Duodenal mucosa (tissue), 2 donors: ENCODE data around the gene RIMKLA.
A peak's percentile ranks its signal among the peaks of the same experiment; 100 is the strongest.

Source experiments
- H3K27ac ChIP-seq: one replicate; pipeline ENCODE4 v1.7.0; 2013; ENCODE audit warnings: low read depth, low read length
- H3K27me3 ChIP-seq, 2 donors: one replicate each; pipeline ENCODE4 v1.7.0; 2013; ENCODE audit warnings: low read length in 2 of 2, control low read depth in 1 of 2; ENCODE audit not compliant: insufficient read depth in 2 of 2, control insufficient read depth in 1 of 2
- H3K36me3 ChIP-seq, 2 donors: one replicate each; pipeline ENCODE4 v1.7.0; 2013; ENCODE audit warnings: low read length in 2 of 2, control low read depth in 1 of 2; ENCODE audit not compliant: insufficient read depth in 2 of 2, control insufficient read depth in 1 of 2
- H3K4me1 ChIP-seq, 2 donors: one replicate each; pipeline ENCODE4 v1.7.0; 2013; ENCODE audit warnings: low read length in 2 of 2, control low read depth in 1 of 2; ENCODE audit not compliant: insufficient read depth in 2 of 2, control insufficient read depth in 1 of 2
- H3K4me3 ChIP-seq, 2 donors: one replicate each; pipeline ENCODE4 v1.7.0; 2013; ENCODE audit warnings: low read length in 2 of 2, low read depth in 1 of 2
- H3K9ac ChIP-seq, 2 donors: one replicate each; pipeline ENCODE4 v1.7.0; 2013; ENCODE audit warnings: low read length in 2 of 2, low read depth in 1 of 2
- H3K9me3 ChIP-seq, 2 donors: one replicate each; pipeline ENCODE4 v1.7.0; 2013; ENCODE audit warnings: low read length in 2 of 2, control low read depth in 1 of 2; ENCODE audit not compliant: control insufficient read depth in 1 of 2

RIMKLA gene

GRCh38 chr1:42380586-42381279 lies at the start of gene RIMKLA:
Gene RIMKLA (plus strand): TSS chr1:42380792. CDS start chr1:42380935, 143 bp downstream.
- peaks cover 9% of the 10 kb centered on the region in 2 donors for H3K4me1 ChIP-seq
- peak within 1 kb of the TSS; percentile 61 to 77 for H3K4me3 ChIP-seq
- no peaks in the 10 kb centered on the region for H3K9me3 ChIP-seq
- H3K36me3 ChIP-seq, result no peaks in the 10 kb centered on the region
- peak within 1 kb of the TSS in 1 of 2 donors; percentile 45 for H3K9ac ChIP-seq
- H3K27me3 ChIP-seq, result peaks cover 0 to 13% of the 10 kb centered on the region in 2 donors
- no peak within 1 kb of the TSS for H3K27ac ChIP-seq

- Histone ChIP-seq H3K36me3 (no peaks in the 10 kb centered on the region), H3K9me3 (no peaks in the 10 kb centered on the region), H3K4me3 (no peak overlapping the region), H3K27me3 (no peaks in the 10 kb centered on the region), H3K27ac (no peak overlapping the region), H3K4me1 (peaks cover 16 to 20% of the 10 kb centered on the region in 2 donors), H3K9ac (no peak overlapping the region)
Measured at GRCh38 chr1:42332877-42333276, 47.7 kb upstream of the RIMKLA start.

GRCh38 chr1:42333662-42334239 lies 46.8 kb upstream of the RIMKLA start:
- peak overlapping the region; percentile 92 to 98 for H3K9ac ChIP-seq
- H3K36me3 ChIP-seq, result no peaks in the 10 kb centered on the region
- H3K27ac ChIP-seq, result no peak overlapping the region
- H3K4me1 ChIP-seq, result peaks cover 16 to 20% of the 10 kb centered on the region in 2 donors
- H3K4me3 ChIP-seq, result peak overlapping the region; percentile 92 to 93
- no peaks in the 10 kb centered on the region for H3K9me3 ChIP-seq
- no peaks in the 10 kb centered on the region for H3K27me3 ChIP-seq

- no peaks in the 10 kb centered on the region for H3K36me3 ChIP-seq
- no peaks in the 10 kb centered on the region for H3K27me3 ChIP-seq
- peak overlapping the region; percentile 92 to 98 for H3K9ac ChIP-seq
- no peaks in the 10 kb centered on the region for H3K9me3 ChIP-seq
- peaks cover 16 to 22% of the 10 kb centered on the region in 2 donors for H3K4me1 ChIP-seq
- H3K4me3 ChIP-seq, result peak overlapping the region; percentile 92 to 93
- H3K27ac ChIP-seq, result peak overlapping the region; percentile 98
Measured at GRCh38 chr1:42334240-42335049, 46.1 kb upstream of the RIMKLA start.

GRCh38 chr1:42335050-42335808 lies 45.4 kb upstream of the RIMKLA start, which contains the start of gene FOXJ3:
Gene FOXJ3 (minus strand): TSS chr1:42335235. CDS start chr1:42311093, 24,142 bp downstream.
- Histone ChIP-seq H3K4me3 (peak within 1 kb of the TSS; percentile 92 to 93), H3K27ac (peak within 1 kb of the TSS; percentile 98), H3K9ac (peak within 1 kb of the TSS; percentile 92 to 98), H3K4me1 (peaks cover 16 to 29% of the 10 kb centered on the region in 2 donors), H3K9me3 (no peaks in the 10 kb centered on the region), H3K36me3 (no peaks in the 10 kb centered on the region), H3K27me3 (no peaks in the 10 kb centered on the region)

- no peaks in the 10 kb centered on the region for H3K27me3 ChIP-seq
- peak overlapping the region; percentile 92 to 93 for H3K4me3 ChIP-seq
- H3K9me3 ChIP-seq, result no peaks in the 10 kb centered on the region
- no peaks in the 10 kb centered on the region for H3K36me3 ChIP-seq
- peak overlapping the region; percentile 92 to 98 for H3K9ac ChIP-seq
- H3K27ac ChIP-seq, result peak overlapping the region; percentile 98
- peaks cover 16 to 34% of the 10 kb centered on the region in 2 donors for H3K4me1 ChIP-seq
Measured at GRCh38 chr1:42335809-42336518, 44.6 kb upstream of the RIMKLA start.

GRCh38 chr1:42336978-42337377 lies 43.6 kb upstream of the RIMKLA start:
- no peaks in the 10 kb centered on the region for H3K9me3 ChIP-seq
- peaks cover 16 to 34% of the 10 kb centered on the region in 2 donors for H3K4me1 ChIP-seq
- no peak overlapping the region for H3K27ac ChIP-seq
- H3K4me3 ChIP-seq, result no peak overlapping the region
- no peaks in the 10 kb centered on the region for H3K36me3 ChIP-seq
- no peaks in the 10 kb centered on the region for H3K27me3 ChIP-seq
- no peak overlapping the region for H3K9ac ChIP-seq

- H3K4me1 ChIP-seq, result peaks cover 9 to 21% of the 10 kb centered on the region in 2 donors
- no peak overlapping the region for H3K27ac ChIP-seq
- no peak overlapping the region for H3K4me3 ChIP-seq
- no peaks in the 10 kb centered on the region for H3K27me3 ChIP-seq
- H3K9me3 ChIP-seq, result no peaks in the 10 kb centered on the region
- H3K36me3 ChIP-seq, result no peaks in the 10 kb centered on the region
- no peak overlapping the region for H3K9ac ChIP-seq
Measured at GRCh38 chr1:42340093-42340492, 40.5 kb upstream of the RIMKLA start.

GRCh38 chr1:42340901-42341300 lies 39.7 kb upstream of the RIMKLA start:
- Histone ChIP-seq H3K36me3 (no peaks in the 10 kb centered on the region), H3K27me3 (no peaks in the 10 kb centered on the region), H3K4me3 (no peak overlapping the region), H3K9ac (no peak overlapping the region), H3K27ac (no peak overlapping the region), H3K9me3 (no peaks in the 10 kb centered on the region), H3K4me1 (peaks cover 7 to 20% of the 10 kb centered on the region in 2 donors)
